ENCODE data around the gene ATOH1.

DNA sequence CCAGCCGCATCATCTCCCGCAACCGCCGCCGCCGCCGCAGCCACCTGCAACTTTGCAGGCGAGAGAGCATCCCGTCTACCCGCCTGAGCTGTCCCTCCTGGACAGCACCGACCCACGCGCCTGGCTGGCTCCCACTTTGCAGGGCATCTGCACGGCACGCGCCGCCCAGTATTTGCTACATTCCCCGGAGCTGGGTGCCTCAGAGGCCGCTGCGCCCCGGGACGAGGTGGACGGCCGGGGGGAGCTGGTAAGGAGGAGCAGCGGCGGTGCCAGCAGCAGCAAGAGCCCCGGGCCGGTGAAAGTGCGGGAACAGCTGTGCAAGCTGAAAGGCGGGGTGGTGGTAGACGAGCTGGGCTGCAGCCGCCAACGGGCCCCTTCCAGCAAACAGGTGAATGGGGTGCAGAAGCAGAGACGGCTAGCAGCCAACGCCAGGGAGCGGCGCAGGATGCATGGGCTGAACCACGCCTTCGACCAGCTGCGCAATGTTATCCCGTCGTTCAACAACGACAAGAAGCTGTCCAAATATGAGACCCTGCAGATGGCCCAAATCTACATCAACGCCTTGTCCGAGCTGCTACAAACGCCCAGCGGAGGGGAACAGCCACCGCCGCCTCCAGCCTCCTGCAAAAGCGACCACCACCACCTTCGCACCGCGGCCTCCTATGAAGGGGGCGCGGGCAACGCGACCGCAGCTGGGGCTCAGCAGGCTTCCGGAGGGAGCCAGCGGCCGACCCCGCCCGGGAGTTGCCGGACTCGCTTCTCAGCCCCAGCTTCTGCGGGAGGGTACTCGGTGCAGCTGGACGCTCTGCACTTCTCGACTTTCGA lies 654 bp downstream of the ATOH1 start:
- TF ChIP-seq CTCF (conservative IDR thresholded peaks at IDR 0.05): no peak
- TF ChIP-seq ZFX (IDR thresholded peaks at IDR 0.05): no peak
